ENCODE data around the gene CD151. TPM values are rescaled to one million over a fixed set of nuclear protein-coding genes. Genes with fewer than 3 reads are reported as not detected.

Gene CD151
- polyA plus RNA-seq, 1 of the 3 experiments (the other 2 are of a cell fraction): 922 TPM

GRCh38 chr11:863023-863909, 30.5 kb downstream of the CD151 start:
- whole genome bisulfite sequencing (ENCODE audit: low lambda C conversion rate): 93% methylated on average over 18 of the region's 24 CpGs
- Histone ChIP-seq H3K36me3 (replicated peaks in 1 of 2; ENCODE audit: control insufficient read depth in 1 of 2, insufficient read depth in 2 of 2, low read length in 1 of 2) (peaks cover 0 to 24% of the 10 kb centered on the region in 2 experiments), H3K9me2 (no peaks in the 10 kb centered on the region), H3K9me3 (no peaks in the 10 kb centered on the region), H2AFZ (ENCODE audit: low read depth) (no peak overlapping the region), H3K27ac (ENCODE audit: low read depth in 2 of 2, low read length in 1 of 2) (peak overlapping the region in 1 of 2 experiments; percentile 16; a peak in 1 of 4 replicates), H4K20me1 (ENCODE audit: insufficient read depth) (peaks cover 30% of the 10 kb centered on the region), H3K27me3 (ENCODE audit: insufficient read depth) (no peaks in the 10 kb centered on the region), H3K9ac (no peak overlapping the region), H3F3A (replicated peaks; ENCODE audit: insufficient read depth) (peaks cover 3% of the 10 kb centered on the region), H3K4me3 (ENCODE audit: low read depth in 2 of 2, low read length in 1 of 2) (no peak overlapping the region), H3K79me2 (ENCODE audit: insufficient read depth) (peaks cover 7% of the 10 kb centered on the region; the same call in 1 of the 2 replicates), H3K4me2 (no peak overlapping the region), H3K4me1 (ENCODE audit: control insufficient read depth in 1 of 2, insufficient read depth in 2 of 2, low read depth in 1 of 2, low read length in 1 of 2) (peaks cover 10 to 42% of the 10 kb centered on the region in 2 experiments; a peak in 2 of 4 replicates)
- CTCF ChIA-PET: interaction anchor here (1.6 to 4.0 kb wide), 2 partner anchors 16 to 89 kb away, joined by 4 to 24 read pairs; no protein-coding TSS in a partner anchor
- DNase-seq: no peak
- POLR2A ChIA-PET: no interaction called here
- no peak for TF ChIP-seq USF2 (IDR thresholded peaks at IDR 0.05; ENCODE audit: borderline replicate concordance, low read depth, low read length)
- TF ChIP-seq TCF12 (IDR thresholded peaks at IDR 0.05): no peak
- no peak for TF ChIP-seq FOSL2 (IDR thresholded peaks at IDR 0.05; ENCODE audit: borderline replicate concordance, low read depth)
- TF ChIP-seq IRF3 (IDR thresholded peaks at IDR 0.05; ENCODE audit: low read depth, low read length): no peak
- no peak for TF ChIP-seq RAD21 (IDR thresholded peaks at IDR 0.05; ENCODE audit: low read length)
- TF ChIP-seq GABPA (IDR thresholded peaks at IDR 0.05; ENCODE audit: low read depth): no peak

- Histone ChIP-seq H3F3A (replicated peaks; ENCODE audit: insufficient read depth) (peaks cover 3% of the 10 kb centered on the region), H3K9me2 (no peaks in the 10 kb centered on the region), H3K27ac (ENCODE audit: low read depth in 2 of 2, low read length in 1 of 2) (no peak overlapping the region; a peak in 1 of 4 replicates), H3K79me2 (ENCODE audit: insufficient read depth) (peaks cover 7% of the 10 kb centered on the region; the same call in 1 of the 2 replicates), H3K4me1 (ENCODE audit: control insufficient read depth in 1 of 2, insufficient read depth in 2 of 2, low read depth in 1 of 2, low read length in 1 of 2) (peaks cover 10 to 34% of the 10 kb centered on the region in 2 experiments; a peak in 2 of 4 replicates), H3K4me3 (ENCODE audit: low read depth in 2 of 2, low read length in 1 of 2) (no peak overlapping the region), H4K20me1 (ENCODE audit: insufficient read depth) (peaks cover 28% of the 10 kb centered on the region), H3K9me3 (no peaks in the 10 kb centered on the region), H2AFZ (ENCODE audit: low read depth) (no peak overlapping the region), H3K4me2 (no peak overlapping the region), H3K9ac (no peak overlapping the region), H3K36me3 (replicated peaks in 1 of 2; ENCODE audit: control insufficient read depth in 1 of 2, insufficient read depth in 2 of 2, low read length in 1 of 2) (peaks cover 0 to 24% of the 10 kb centered on the region in 2 experiments), H3K27me3 (ENCODE audit: insufficient read depth) (no peaks in the 10 kb centered on the region)
- 95% methylated on average over 14 of the region's 31 CpGs for WGBS (ENCODE audit: low lambda C conversion rate)
- POLR2A ChIA-PET: interaction anchor here (0.9 kb wide), 1 partner anchor 625 kb away, joined by 4 read pairs; no protein-coding TSS in a partner anchor
- DNase-seq: no peak
- CTCF ChIA-PET: no interaction called here
- no peak for TF ChIP-seq NFIC (IDR thresholded peaks at IDR 0.05; ENCODE audit: borderline replicate concordance)
- TF ChIP-seq SIN3A (IDR thresholded peaks at IDR 0.05; ENCODE audit: borderline replicate concordance, low read depth, low read length): peak; percentile 0; the same call in 1 of the 2 replicates
Observed at GRCh38 chr11:863910-864827, 31.4 kb downstream of the CD151 start.

All from SK-N-SH (cell line).